ENCODE data around the gene SCN1B. TPM values are rescaled to one million over a fixed set of nuclear protein-coding genes. Genes with fewer than 3 reads are reported as not detected.

Gene SCN1B
- total and polyA plus RNA-seq, 2 of the 13 experiments (the other 11 are each of a cell fraction or from before 2014, with no cell fraction given): 2.7 to 20.1 TPM

- no peak for TF ChIP-seq ZNF570 (CRISPR knock-in tag; IDR thresholded peaks at IDR 0.05; ENCODE audit: borderline replicate concordance)
- peak; percentile 54; the same call in 1 of the 2 replicates for TF ChIP-seq ZNF292 (CRISPR knock-in tag; IDR thresholded peaks at IDR 0.05; ENCODE audit: borderline replicate concordance, low read depth)
- peak; percentile 72; the same call in 1 of the 2 replicates for TF ChIP-seq ZNF362 (CRISPR knock-in tag; IDR thresholded peaks at IDR 0.05; ENCODE audit: borderline replicate concordance)
- TF ChIP-seq RFX5 (IDR thresholded peaks at IDR 0.05; ENCODE audit: low read depth, low read length): no peak
- TF ChIP-seq SMAD9 (CRISPR knock-in tag; IDR thresholded peaks at IDR 0.05): no peak
- TF ChIP-seq ZNF788 (CRISPR knock-in tag; IDR thresholded peaks at IDR 0.05; ENCODE audit: borderline replicate concordance): 0 out of 2 replicates have a peak, but pooled peaks have one; percentile 59
- TF ChIP-seq, protein P1, sequence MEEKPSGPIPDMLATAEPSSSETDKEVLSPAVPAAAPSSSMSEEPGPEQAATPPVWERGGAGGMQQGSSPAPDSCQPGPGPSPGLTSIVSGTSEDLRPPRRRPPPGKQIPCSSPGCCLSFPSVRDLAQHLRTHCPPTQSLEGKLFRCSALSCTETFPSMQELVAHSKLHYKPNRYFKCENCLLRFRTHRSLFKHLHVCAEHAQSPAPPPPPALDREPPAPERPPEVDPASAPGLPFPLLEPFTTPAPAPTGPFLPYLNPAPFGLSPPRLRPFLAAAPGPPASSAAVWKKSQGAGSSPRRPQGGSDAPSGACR (CRISPR knock-in tag; IDR thresholded peaks at IDR 0.05): peak; percentile 53; the same call in 1 of the 2 replicates
- TF ChIP-seq KAT8 (CRISPR knock-in tag; IDR thresholded peaks at IDR 0.05): peak; percentile 51; the same call in 1 of the 2 replicates
- TF ChIP-seq ELF3 (CRISPR knock-in tag; IDR thresholded peaks at IDR 0.05): 0 out of 2 replicates have a peak, but pooled peaks have one; percentile 34
- TF ChIP-seq ZNF230 (CRISPR knock-in tag; IDR thresholded peaks at IDR 0.05): peak; percentile 1; the same call in 1 of the 2 replicates
- TF ChIP-seq THYN1 (CRISPR knock-in tag; IDR thresholded peaks at IDR 0.05; ENCODE audit: borderline replicate concordance, low read depth): no peak
- TF ChIP-seq CREB1 (IDR thresholded peaks at IDR 0.05): peak; percentile 13; the same call in 1 of the 2 replicates
- no peak for TF ChIP-seq CREB1 (CRISPR knock-in tag; IDR thresholded peaks at IDR 0.05)
- no peak for TF ChIP-seq IKZF4 (CRISPR knock-in tag; IDR thresholded peaks at IDR 0.05; ENCODE audit: borderline replicate concordance, low read depth, not compliant biosample characterization)
These were observed 31.3 kb upstream of the SCN1B start (continued) for GRCh38 chr19:34998777-34999497.
